Large intestine (tissue), 3 donors: Measurements from ENCODE around the gene KCTD19. TPM values are rescaled to one million over a fixed set of nuclear protein-coding genes. Genes with fewer than 3 reads are reported as not detected.

ENCODE experiments used
- DNase-seq, 2 donors: peaks; one replicate each; pipeline versions ENCODE4 v3.0.0 to v3.0.0-alpha.2; 2013
- H3K27ac ChIP-seq: one replicate; pipeline ENCODE4 v1.5.1; 2013; ENCODE audit warnings: low read length
- H3K27me3 ChIP-seq: 2 replicates; pipeline ENCODE4 v1.6.1; 2013; ENCODE audit warnings: low read length; ENCODE audit not compliant: control insufficient read depth, insufficient read depth
- H3K36me3 ChIP-seq: 2 replicates; pipeline ENCODE4 v1.6.1; 2013; ENCODE audit warnings: low read length; ENCODE audit not compliant: control insufficient read depth, insufficient read depth
- H3K4me1 ChIP-seq: one replicate; pipeline ENCODE4 v1.6.1; 2013; ENCODE audit warnings: low read length; ENCODE audit not compliant: control insufficient read depth, insufficient read depth
- H3K4me3 ChIP-seq: one replicate; pipeline ENCODE4 v1.5.1; 2013; ENCODE audit warnings: low read length
- H3K9me3 ChIP-seq: one replicate; pipeline ENCODE4 v1.6.1; 2013; ENCODE audit warnings: mild to moderate bottlenecking, low read depth, low read length, moderate library complexity; ENCODE audit not compliant: control insufficient read depth
- WGBS: methylation state at CpG from one replicate; pipeline ENCODE4 v1.1.5; 2013; ENCODE audit warnings: low lambda C conversion rate; ENCODE audit not compliant: insufficient coverage; 5-methylcytosine and 5-hydroxymethylcytosine counted together
- polyA plus RNA-seq: library from polyadenylated mRNA; unstranded; fragments of 120-200 nt; gene quantifications from one replicate; pipeline ENCODE4 v1.2.1, GENCODE V29; 2013

Gene KCTD19
- polyA plus RNA-seq, 1 donor: 0.40 TPM

- Histone ChIP-seq H3K27ac (no peak overlapping the region), H3K9me3 (no peaks in the 10 kb centered on the region), H3K27me3 (peaks cover 3% of the 10 kb centered on the region), H3K4me1 (no peaks in the 10 kb centered on the region), H3K36me3 (no peaks in the 10 kb centered on the region), H3K4me3 (no peak overlapping the region)
- DNase-seq: no peak
- no CpG with 5 or more reads among the region's 11 CpGs for WGBS
These were observed 25.3 kb downstream of the KCTD19 start for GRCh38 chr16:67301080-67301782.

GRCh38 chr16:67299269-67299668, 27.3 kb downstream of the KCTD19 start:
- no peaks in the 10 kb centered on the region for H3K4me1 ChIP-seq
- peaks cover 3% of the 10 kb centered on the region for H3K27me3 ChIP-seq
- no CpG with 5 or more reads among the region's 15 CpGs for WGBS
- H3K27ac ChIP-seq: no peak overlapping the region
- no peaks in the 10 kb centered on the region for H3K9me3 ChIP-seq
- no peak overlapping the region for H3K4me3 ChIP-seq
- no peak for DNase-seq
- H3K36me3 ChIP-seq: no peaks in the 10 kb centered on the region

- Histone ChIP-seq H3K27me3 (peaks cover 3% of the 10 kb centered on the region), H3K4me1 (no peaks in the 10 kb centered on the region), H3K27ac (no peak overlapping the region), H3K36me3 (no peaks in the 10 kb centered on the region), H3K9me3 (no peaks in the 10 kb centered on the region), H3K4me3 (no peak overlapping the region)
- WGBS: no CpG with 5 or more reads among the region's 9 CpGs
- no peak for DNase-seq
These were observed 28.3 kb downstream of the KCTD19 start for GRCh38 chr16:67298277-67298676.

- H3K36me3 ChIP-seq: no peaks in the 10 kb centered on the region
- WGBS: no CpG with 5 or more reads among the region's 3 CpGs
- no peaks in the 10 kb centered on the region for H3K4me1 ChIP-seq
- H3K4me3 ChIP-seq: no peak overlapping the region
- H3K27me3 ChIP-seq: peaks cover 3% of the 10 kb centered on the region
- no peak for DNase-seq
- no peaks in the 10 kb centered on the region for H3K9me3 ChIP-seq
- no peak overlapping the region for H3K27ac ChIP-seq
These were observed 30.1 kb downstream of the KCTD19 start for GRCh38 chr16:67296420-67296819.

GRCh38 chr16:67294938-67295361, 31.6 kb downstream of the KCTD19 start:
- WGBS: no CpG with 5 or more reads among the region's 7 CpGs
- Histone ChIP-seq H3K27me3 (peaks cover 3% of the 10 kb centered on the region), H3K27ac (no peak overlapping the region), H3K4me1 (no peaks in the 10 kb centered on the region), H3K4me3 (no peak overlapping the region), H3K9me3 (no peaks in the 10 kb centered on the region), H3K36me3 (no peaks in the 10 kb centered on the region)
- DNase-seq: no peak

GRCh38 chr16:67294171-67294757, 32.3 kb downstream of the KCTD19 start:
- Histone ChIP-seq H3K9me3 (no peaks in the 10 kb centered on the region), H3K4me1 (no peaks in the 10 kb centered on the region), H3K36me3 (no peaks in the 10 kb centered on the region), H3K27ac (no peak overlapping the region), H3K4me3 (no peak overlapping the region), H3K27me3 (peaks cover 3% of the 10 kb centered on the region)
- WGBS: no CpG with 5 or more reads among the region's 4 CpGs
- no peak for DNase-seq

GRCh38 chr16:67291461-67291860, 35.1 kb downstream of the KCTD19 start:
- DNase-seq: no peak
- Histone ChIP-seq H3K36me3 (no peaks in the 10 kb centered on the region), H3K27me3 (no peaks in the 10 kb centered on the region), H3K9me3 (no peaks in the 10 kb centered on the region), H3K27ac (no peak overlapping the region), H3K4me1 (no peaks in the 10 kb centered on the region), H3K4me3 (no peak overlapping the region)
- no CpG with 5 or more reads among the region's 7 CpGs for WGBS

- no peaks in the 10 kb centered on the region for H3K36me3 ChIP-seq
- no peaks in the 10 kb centered on the region for H3K27me3 ChIP-seq
- H3K9me3 ChIP-seq: no peaks in the 10 kb centered on the region
- no peak overlapping the region for H3K4me3 ChIP-seq
- no CpG with 5 or more reads among the region's 14 CpGs for WGBS
- H3K4me1 ChIP-seq: no peaks in the 10 kb centered on the region
- no peak for DNase-seq
- no peak overlapping the region for H3K27ac ChIP-seq
These were observed 38.6 kb downstream of the KCTD19 start for GRCh38 chr16:67287960-67288359.

- no peaks in the 10 kb centered on the region for H3K27me3 ChIP-seq
- WGBS: no CpG with 5 or more reads among the region's 28 CpGs
- H3K27ac ChIP-seq: no peak overlapping the region
- H3K36me3 ChIP-seq: no peaks in the 10 kb centered on the region
- DNase-seq: no peak
- no peak overlapping the region for H3K4me3 ChIP-seq
- H3K9me3 ChIP-seq: no peaks in the 10 kb centered on the region
- no peaks in the 10 kb centered on the region for H3K4me1 ChIP-seq
These were observed 39.9 kb downstream of the KCTD19 start for GRCh38 chr16:67286441-67287235.

- no peak overlapping the region for H3K4me3 ChIP-seq
- WGBS: no CpG with 5 or more reads among the region's 34 CpGs
- no peak overlapping the region for H3K27ac ChIP-seq
- H3K27me3 ChIP-seq: no peaks in the 10 kb centered on the region
- no peak for DNase-seq
- no peaks in the 10 kb centered on the region for H3K36me3 ChIP-seq
- H3K9me3 ChIP-seq: no peaks in the 10 kb centered on the region
- H3K4me1 ChIP-seq: no peaks in the 10 kb centered on the region
These were observed 41.6 kb downstream of the KCTD19 start for GRCh38 chr16:67284699-67285646.
